A673 (cell line): ENCODE measurements around the gene DCC. TPM values are rescaled to one million over a fixed set of nuclear protein-coding genes. Genes with fewer than 3 reads are reported as not detected.
A peak's percentile ranks its signal among the peaks of the same experiment; 100 is the strongest.

Experiments used
- BruUV-seq: library from RNA; stranded (reverse); fragments of 400-500 nt; replicated peaks from 2 replicates; lab custom pipeline; 2021; lab: Mats Ljungman, UMichigan
- CTCF ChIA-PET: fragments of 300-600 bp; sonication (Branson Sonifier 250); formaldehyde crosslinking; loops from one replicate; lab custom pipeline; 2022; ENCODE audit warnings: antibody characterized with exemption; lab: Charles Lee
- POLR2A ChIA-PET: fragments of 300-600 bp; sonication (Branson Sonifier 250); formaldehyde crosslinking; loops from one replicate; lab custom pipeline; 2022; ENCODE audit warnings: antibody characterized with exemption; ENCODE audit not compliant: low non-redundant PET; lab: Charles Lee
- DNase-seq: peaks from one replicate; pipeline ENCODE4 v3.0.0-alpha.2; 2015; ENCODE audit warnings: low spot score
- H3K27ac ChIP-seq: fragments of 200-600 bp; sonication (generic); 2 replicates; pipeline ENCODE4 v1.5.1; 2016; ENCODE audit warnings: mixed run types, low read depth, mild to moderate bottlenecking, mixed read lengths, antibody characterized with exemption, low read length; ENCODE audit not compliant: poor library complexity, severe bottlenecking
- H3K27me3 ChIP-seq: fragments of 200-600 bp; sonication (generic); replicated peaks from 2 replicates; pipeline ENCODE4 v1.6.1; 2017; ENCODE audit warnings: mixed run types, low read depth, mild to moderate bottlenecking, mixed read lengths, antibody characterized with exemption, low read length; ENCODE audit not compliant: insufficient read depth, poor library complexity
- H3K36me3 ChIP-seq: fragments of 200-600 bp; sonication (generic); 2 replicates; pipeline ENCODE4 v1.6.1; 2016; ENCODE audit warnings: mixed run types, mild to moderate bottlenecking, mixed read lengths, antibody characterized with exemption, low read length; ENCODE audit not compliant: insufficient read depth, poor library complexity, severe bottlenecking
- H3K4me1 ChIP-seq: fragments of 200-600 bp; sonication (generic); 2 replicates; pipeline ENCODE4 v1.6.1; 2017; ENCODE audit warnings: mixed run types, mild to moderate bottlenecking, mixed read lengths, antibody characterized with exemption, low read length; ENCODE audit not compliant: insufficient read depth, poor library complexity, severe bottlenecking
- H3K4me3 ChIP-seq: fragments of 200-600 bp; sonication (generic); 2 replicates; pipeline ENCODE4 v1.5.1; 2016; ENCODE audit warnings: low read depth, mixed run types, mild to moderate bottlenecking, mixed read lengths, low read length; ENCODE audit not compliant: poor library complexity, severe bottlenecking
- H3K9me3 ChIP-seq: fragments of 200-600 bp; sonication (generic); 2 replicates; pipeline ENCODE4 v1.6.1; 2016; ENCODE audit warnings: mixed run types, low read depth, mild to moderate bottlenecking, mixed read lengths, antibody characterized with exemption, low read length; ENCODE audit not compliant: poor library complexity, severe bottlenecking
- CTCF ChIP-seq: fragments of 300-800, 200-600 bp; sonication (generic); conservative IDR thresholded peaks from 2 replicates; pipeline ENCODE4 v1.5.1; 2017; ENCODE audit warnings: low read depth, mild to moderate bottlenecking, antibody characterized with exemption, low read length, moderate library complexity, mixed read lengths
- EZH2 ChIP-seq: fragments of 200-600 bp; sonication (generic); IDR thresholded peaks from 2 replicates; pipeline ENCODE4 v1.6.1; 2017; ENCODE audit warnings: borderline replicate concordance, low read depth, mild to moderate bottlenecking, mixed read lengths, antibody characterized with exemption, low read length; ENCODE audit not compliant: poor library complexity, severe bottlenecking
- intact Hi-C: fragments of 100-400 bp; cut with micrococcal nuclease; formaldehyde crosslinking; loops from one replicate; pipeline ENCODE4 v1.10.0; 2022; ENCODE audit not compliant: unreplicated experiment
- total RNA-seq: library from RNA; stranded (reverse); gene quantifications from 2 replicates; pipeline ENCODE4 v1.2.3, GENCODE V29; 2021

Gene DCC
- total RNA-seq, 1 experiment from 2014 or later: 93.0 TPM

DNA sequence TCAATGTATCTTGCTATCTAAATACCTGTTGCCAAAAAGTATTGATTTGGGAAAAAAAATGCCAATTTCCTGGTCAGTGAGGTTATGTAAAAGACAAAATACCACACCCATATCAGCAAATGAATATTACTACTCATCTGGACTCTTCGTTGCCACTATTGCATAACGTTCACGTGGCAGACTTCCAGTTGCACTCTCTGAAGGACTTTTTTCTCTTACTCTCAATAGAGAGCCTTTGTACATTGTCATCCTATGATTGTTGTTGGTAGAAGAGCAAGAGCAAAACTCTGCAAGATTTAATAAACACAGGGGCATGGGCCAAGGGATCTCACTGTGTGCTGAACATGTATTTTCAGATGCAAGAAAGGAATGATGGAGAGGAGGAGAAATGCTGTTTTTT is 1194.7 kb downstream of the DCC start:
- ChIA-PET CTCF (no interaction called here), POLR2A (no interaction called here)
- DNase-seq: no peak
- intact Hi-C loops: no loop called here
- Histone ChIP-seq H3K4me3 (no peak overlapping the region), H3K27me3 (no peaks in the 10 kb centered on the region), H3K9me3 (no peaks in the 10 kb centered on the region), H3K27ac (no peak overlapping the region), H3K4me1 (peaks cover 15% of the 10 kb centered on the region), H3K36me3 (no peaks in the 10 kb centered on the region)
- no TSS peak for BruUV-seq
- no peak for TF ChIP-seq EZH2
- TF ChIP-seq CTCF: no peak

GRCh38 chr18:53536908-53537307 is 1196.9 kb downstream of the DCC start:
- POLR2A ChIA-PET: interaction anchor here (0.6 kb wide), 1 partner anchor 475 kb away, joined by 3 read pairs; no protein-coding TSS in a partner anchor
- H3K27ac ChIP-seq: no peak overlapping the region
- no peaks in the 10 kb centered on the region for H3K36me3 ChIP-seq
- intact Hi-C loops: no loop called here
- CTCF ChIA-PET: no interaction called here
- no TSS peak for BruUV-seq
- no peaks in the 10 kb centered on the region for H3K27me3 ChIP-seq
- H3K4me3 ChIP-seq: no peak overlapping the region
- no peak for TF ChIP-seq CTCF
- no peak for TF ChIP-seq EZH2
- H3K4me1 ChIP-seq: peaks cover 4% of the 10 kb centered on the region
- H3K9me3 ChIP-seq: no peaks in the 10 kb centered on the region
- no peak for DNase-seq

DNA sequence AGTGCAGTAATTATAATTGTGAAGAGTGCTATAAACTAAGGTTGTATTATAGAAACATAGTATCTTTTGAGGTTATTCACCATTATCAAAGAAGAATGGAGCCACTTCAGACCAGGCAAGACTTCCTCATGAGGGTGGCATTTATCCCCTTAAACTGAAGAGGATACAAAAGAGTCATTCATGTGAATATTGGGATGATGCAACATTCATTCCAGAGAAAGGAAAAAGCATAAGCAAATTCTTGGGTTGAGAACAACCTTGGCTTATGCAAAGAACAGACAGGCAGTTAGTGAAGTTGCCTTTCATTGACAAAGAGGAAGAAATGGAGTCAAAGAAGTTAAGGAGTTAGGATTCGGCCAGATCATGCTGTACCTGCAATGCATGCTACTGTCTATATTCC is 1201.9 kb downstream of the DCC start:
- Histone ChIP-seq H3K9me3 (no peaks in the 10 kb centered on the region), H3K27me3 (no peaks in the 10 kb centered on the region), H3K4me3 (no peak overlapping the region), H3K27ac (no peak overlapping the region), H3K36me3 (no peaks in the 10 kb centered on the region), H3K4me1 (peaks cover under 1% of the 10 kb centered on the region)
- BruUV-seq: no TSS peak
- ChIA-PET CTCF (no interaction called here), POLR2A (no interaction called here)
- DNase-seq: peak; percentile 24
- TF ChIP-seq CTCF: no peak
- no peak for TF ChIP-seq EZH2
- intact Hi-C loops: no loop called here
